ENCODE measurements around the gene UTS2R.
A peak's percentile ranks its signal among the peaks of the same experiment; 100 is the strongest.
"Not testable (repeated sequence)": the region's sequence is repeated elsewhere in the genome, so short reads cannot be mapped to it uniquely, and the experiment has no call there.

Gene UTS2R

DNA sequence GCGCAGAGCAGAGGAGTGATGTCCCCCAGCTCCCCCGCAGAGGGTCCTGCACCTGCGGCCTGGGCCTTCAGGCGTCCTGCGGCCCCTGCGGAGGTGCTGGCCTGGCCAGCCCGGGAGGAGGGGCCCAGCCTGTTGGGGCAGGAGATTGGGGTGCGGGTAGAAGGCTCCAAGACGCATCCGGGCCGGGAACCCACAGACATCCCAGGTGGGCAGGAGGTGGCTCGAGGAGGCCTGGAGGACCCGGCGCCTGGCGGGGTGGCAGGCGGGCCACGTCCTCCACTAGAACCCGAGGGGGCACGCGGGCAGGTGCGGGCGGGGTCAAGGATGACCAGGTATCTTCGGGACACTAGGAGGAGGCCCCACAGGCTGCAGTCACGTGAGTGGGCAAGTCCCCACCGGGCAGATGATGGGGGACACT is 37.4 kb upstream of the UTS2R start:
- no peak for DNase-seq (ENCODE audit: low read depth, low spot score)

- DNase-seq (ENCODE audit: low read depth, low spot score): no peak
Observed at GRCh38 chr17:82334622-82335394, 36.8 kb upstream of the UTS2R start.

- DNase-seq (ENCODE audit: low read depth, low spot score): no peak
Observed at GRCh38 chr17:82338858-82339633, 32.5 kb upstream of the UTS2R start.

DNA sequence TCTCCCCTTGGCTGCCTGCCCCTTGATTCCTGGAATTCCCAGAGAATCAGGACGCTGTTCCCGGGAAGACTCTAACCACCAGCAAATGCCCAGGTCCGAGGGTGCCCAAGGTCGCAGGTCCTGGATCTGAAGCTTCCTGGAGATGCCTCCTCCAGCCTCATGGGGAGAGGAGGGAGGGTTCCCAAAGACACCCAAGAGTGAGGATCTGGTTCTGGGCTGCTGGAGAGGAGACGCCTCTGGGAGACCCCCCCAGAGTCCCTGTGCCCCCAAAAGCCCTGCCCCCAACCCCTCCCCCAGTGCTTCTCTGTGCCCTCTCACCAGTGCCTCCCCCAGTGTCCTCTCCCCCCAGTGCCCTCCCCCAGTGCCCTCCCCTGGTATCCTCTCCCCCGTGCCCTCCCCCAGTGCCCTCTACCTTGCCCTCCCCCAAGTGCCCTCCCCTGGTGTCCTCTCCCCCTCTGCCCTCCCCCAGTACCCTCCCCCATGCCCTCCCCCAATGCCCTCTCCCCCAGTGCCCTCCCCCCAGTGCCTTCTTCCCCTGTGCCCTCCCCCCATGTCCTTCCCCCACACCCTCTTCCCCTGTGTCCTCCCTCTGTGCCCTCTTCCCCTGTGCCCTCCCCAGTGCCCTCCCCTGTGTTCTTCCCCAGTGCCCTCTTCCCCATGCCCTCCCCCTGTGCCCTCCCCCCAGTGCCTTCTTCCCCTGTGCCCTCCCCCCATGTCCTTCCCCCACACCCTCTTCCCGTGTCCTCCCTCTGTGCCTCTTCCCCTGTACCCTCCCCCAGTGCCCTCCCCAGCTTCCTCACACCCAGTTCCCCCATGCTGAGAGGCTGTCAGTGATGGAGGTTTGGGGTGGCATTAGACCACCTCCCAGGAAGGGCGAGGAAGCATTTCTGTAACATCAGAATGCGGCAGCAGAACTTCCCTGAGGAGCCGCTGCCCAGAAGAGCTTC is 31.7 kb upstream of the UTS2R start:
- no peak for DNase-seq (ENCODE audit: low read depth, low spot score)

DNA sequence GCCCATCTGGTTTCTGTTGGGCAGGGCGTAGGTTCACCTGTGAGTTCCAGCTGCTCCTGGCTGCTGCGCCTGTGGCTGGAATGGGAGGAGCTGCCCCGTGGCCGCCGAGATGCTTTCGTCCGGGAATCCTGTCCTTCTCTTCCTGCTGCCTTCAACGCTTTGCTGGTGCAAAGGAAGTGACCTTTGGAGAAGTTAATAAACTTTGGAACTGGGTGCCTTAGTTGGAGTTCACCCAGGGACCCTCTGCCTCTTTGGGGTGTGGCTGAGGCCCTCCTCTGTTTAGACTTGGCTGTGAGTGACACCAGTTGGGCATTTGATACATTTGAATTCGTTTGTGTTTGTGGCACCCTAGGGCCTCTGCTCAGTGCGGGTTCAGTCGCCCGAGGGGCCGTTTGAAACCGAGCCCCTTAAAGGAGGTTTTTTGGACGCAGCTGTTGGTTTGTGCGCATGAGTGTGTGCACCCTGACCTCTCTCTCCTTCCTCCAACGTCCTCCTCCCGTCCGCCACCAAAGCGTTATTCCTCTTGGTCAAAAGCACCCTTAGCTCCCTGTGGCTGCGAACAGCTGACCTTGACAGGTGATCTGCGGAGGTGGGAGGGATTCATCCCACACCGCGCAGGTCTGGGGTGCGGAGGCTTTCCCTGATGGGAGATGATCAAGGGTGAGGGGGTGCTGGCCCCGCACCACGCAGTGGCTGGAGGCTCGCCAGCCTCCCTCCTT is 29.0 kb upstream of the UTS2R start:
- DNase-seq (ENCODE audit: low read depth, low spot score): no peak

DNA sequence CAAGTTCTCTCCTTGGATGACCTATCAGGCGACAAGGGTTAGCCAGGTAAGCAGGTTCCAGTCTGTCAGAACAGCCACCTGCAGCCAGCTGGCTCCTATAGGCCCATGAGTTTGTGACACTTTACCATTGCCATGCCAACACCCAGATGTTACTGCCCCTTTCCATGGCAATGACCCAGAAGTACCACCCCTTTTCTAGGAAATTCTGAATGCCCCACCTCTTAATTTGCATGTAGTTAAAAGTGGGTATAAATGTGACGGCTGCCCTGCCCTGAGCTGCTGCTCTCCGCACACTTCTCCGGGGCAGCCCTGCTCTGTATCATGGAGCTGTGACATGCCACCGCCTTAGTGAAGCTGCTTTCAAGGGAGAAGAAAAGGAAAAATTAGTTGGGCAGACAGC is 28.0 kb upstream of the UTS2R start:
- DNase-seq (ENCODE audit: low read depth, low spot score): no peak

DNA sequence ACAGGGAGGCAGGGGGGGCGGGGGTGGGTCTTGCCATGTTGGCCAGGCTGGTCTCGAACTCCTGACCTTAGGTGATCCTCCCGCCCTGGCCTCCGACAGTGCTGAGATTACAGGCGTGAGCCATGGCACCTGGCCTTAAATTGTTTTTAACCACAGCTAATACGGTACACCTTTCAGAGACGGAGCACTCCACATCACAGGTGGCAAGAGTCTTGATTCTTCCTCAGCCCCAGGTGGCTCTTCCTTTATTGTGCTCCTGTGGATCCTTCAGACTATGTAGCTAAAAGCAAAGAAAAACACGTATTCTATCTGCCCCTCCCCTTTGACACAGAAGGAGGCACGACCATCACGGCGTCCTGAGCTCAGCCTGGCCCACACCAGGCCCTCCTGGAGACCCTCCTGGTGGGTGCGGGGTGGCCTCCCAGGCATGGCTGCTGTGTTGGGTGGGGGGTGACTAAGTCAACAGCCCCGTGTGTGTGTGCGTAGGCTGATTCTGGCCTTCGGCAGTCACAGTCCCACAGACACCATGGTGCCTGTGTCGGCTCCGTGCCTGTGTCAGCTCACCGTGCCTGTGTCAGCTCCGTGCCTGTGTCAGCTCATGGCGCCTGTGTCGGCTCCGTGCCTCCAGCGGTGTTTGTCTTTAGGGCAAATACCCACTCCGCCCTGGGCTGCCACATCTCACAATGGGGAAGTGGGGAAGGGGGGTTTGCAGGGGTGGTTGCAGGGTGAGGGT is 27.2 kb upstream of the UTS2R start:
- DNase-seq (ENCODE audit: low read depth, low spot score): no peak

DNA sequence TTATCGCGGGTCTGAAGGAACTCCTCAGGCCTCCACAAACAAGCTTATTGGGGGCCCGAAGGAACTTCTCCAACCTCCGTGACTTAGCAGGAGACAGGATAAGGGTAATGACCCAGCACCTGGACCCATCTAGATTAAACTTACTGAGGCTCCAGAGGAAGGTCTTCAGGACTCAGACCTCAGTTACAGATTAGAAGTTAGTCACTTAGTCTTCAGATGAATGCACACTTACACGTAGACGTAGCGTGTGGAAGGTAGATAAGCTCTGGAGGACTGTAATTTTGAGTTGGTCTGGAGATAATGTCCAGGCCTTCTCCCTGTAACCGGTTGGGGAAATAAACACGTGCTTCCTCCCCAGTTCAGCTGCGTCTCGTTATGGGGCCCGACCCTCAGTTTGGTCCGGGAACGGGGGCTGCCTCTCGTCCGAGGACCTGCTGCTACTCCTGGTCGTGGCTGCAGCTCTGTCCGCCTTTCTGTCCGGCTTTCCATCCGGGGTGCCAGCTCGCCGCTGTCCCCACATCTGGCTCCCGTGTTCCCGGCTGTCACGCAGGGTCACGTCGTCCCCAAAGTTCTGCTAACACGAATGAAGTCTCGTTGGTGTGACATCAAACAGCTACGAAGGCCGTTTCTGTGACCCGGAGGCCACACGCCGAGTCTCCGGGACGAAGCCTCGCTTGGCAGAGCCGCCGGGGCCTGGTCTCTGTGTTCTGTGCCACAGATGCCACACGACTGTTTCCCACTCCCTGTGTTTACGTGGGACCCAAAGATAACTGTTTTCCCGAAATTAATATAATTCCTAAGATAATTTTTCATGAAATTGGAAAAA is 26.2 kb upstream of the UTS2R start:
- no peak for DNase-seq (ENCODE audit: low read depth, low spot score)

DNA sequence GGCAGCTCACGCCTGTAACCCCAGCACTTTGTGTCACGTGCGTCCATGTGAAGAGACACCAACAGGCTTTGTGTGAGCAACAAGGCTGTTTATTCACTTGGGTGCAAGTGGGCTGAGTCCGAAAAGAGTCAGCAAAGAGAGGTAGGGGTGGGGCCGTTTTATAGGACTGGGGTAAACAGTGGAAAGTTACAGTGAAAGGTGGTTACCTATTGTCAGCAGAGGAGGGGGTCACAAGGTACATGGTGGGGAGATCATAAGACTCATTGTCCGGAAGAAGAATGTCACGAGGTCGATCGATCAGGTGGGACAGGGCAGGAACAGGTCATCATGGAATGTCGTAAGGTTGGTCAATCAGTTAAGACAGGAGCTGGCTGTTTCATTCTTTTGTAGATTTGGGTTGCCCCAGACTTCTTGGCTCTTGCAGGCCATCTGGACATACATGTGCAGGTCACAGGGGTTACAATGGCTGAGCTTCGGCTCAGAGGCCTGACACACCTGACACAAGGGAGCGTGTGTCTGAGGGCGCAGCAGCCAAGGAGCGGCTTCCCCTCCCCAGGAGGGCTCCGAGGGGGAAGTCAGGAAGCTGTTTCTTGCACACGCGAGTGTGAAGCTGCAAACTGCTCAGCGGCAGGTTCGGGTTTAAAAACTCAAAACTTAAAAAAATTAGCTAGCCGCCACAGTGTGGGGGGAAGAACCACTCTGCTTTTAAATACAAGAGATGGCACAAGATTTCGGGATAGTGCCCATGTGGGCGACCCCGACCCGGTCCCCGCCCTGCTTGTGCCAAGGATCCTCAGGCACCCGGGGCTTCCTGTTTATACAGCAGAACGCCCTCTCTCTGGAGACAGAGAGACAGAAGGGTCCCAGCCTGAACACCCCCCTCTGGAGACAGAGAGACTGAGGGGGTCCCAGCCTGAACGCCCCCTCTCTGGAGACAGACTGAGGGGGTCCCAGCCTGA is 24.9 kb upstream of the UTS2R start:
- no peak for DNase-seq (ENCODE audit: low read depth, low spot score)

GRCh38 chr17:82347994-82348393 is 23.6 kb upstream of the UTS2R start:
- not testable (repeated sequence) for DNase-seq (ENCODE audit: low read depth, low spot score)

GRCh38 chr17:82348434-82348833 is 23.1 kb upstream of the UTS2R start:
- DNase-seq (ENCODE audit: low read depth, low spot score): no peak

DNA sequence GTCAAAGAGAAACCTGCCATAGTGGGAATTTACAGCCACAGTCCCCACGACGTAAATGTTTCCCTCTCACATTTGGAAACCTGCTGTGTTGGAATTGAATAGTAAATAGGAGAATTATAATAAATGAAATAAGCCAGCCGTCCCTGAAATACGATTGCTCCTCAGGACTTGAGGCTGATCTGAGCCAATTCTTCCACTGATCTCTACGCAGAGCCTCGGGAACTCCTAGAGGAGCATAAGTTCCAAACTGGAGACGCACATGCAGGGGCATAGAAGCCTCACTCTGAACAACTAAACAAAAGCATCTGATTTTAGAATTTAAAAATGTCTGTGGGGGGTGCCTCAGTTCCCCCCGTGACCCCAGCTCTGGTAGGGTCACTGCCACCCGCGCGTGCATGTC is 22.7 kb upstream of the UTS2R start:
- no peak for DNase-seq (ENCODE audit: low read depth, low spot score)

- DNase-seq (ENCODE audit: low read depth, low spot score): no peak
Observed at GRCh38 chr17:82349287-82349701, 22.3 kb upstream of the UTS2R start.

- DNase-seq (ENCODE audit: low read depth, low spot score): no peak
Observed at GRCh38 chr17:82350182-82351030, 21.2 kb upstream of the UTS2R start.

- no peak for DNase-seq (ENCODE audit: low read depth, low spot score)
Observed at GRCh38 chr17:82351254-82351712, 20.3 kb upstream of the UTS2R start.

DNA sequence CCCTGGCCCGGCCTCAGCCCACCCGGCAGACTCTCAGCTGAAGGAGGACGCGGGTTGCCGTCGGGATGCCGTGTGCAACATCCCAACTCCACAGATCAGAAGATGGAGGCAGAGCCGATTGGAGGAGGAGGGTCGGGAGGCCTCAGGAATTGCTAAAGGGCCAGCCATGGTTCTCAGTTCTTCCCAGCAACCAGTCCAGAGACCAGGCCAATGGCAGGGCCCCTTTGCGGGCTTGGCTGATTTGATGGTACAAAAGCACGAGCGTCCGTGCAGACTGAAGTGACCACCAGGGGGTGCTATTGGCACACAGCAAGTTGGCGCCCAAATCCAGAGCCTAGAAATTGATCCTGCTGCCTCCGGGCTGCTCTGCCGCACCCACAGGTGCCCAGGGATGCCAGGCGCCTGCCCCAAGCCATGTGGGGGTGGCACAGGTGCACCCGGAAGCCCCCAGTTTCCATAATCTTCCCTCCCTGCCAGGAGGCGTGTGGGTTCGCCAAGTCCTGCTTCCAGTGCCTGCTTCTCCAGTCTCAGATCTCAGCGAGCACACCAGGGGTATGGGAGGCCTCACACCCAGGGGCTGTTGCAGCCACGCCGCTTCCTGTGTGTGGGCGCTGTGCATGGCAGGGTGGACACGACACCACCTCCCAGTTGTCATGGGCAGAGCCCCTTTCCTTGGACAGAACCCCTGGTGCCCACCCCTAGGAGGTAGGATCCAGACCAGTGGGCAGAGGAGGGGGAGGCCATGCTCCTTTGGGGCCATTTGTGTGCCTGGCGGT is 19.7 kb upstream of the UTS2R start:
- DNase-seq (ENCODE audit: low read depth, low spot score): peak; percentile 69

GRCh38 chr17:82353484-82353883 is 18.1 kb upstream of the UTS2R start:
- DNase-seq (ENCODE audit: low read depth, low spot score): no peak
